Esophagus squamous epithelium (tissue), 4 donors: ENCODE measurements around the gene PPM1G.

Experiments used
- CTCF ChIP-seq, 6 experiments: fragments of 450-650 bp in 4 of 6; fragments of 200-600 bp in 2 of 6; sonication (generic) in 2 of 6; IDR thresholded peaks; one replicate each; pipeline ENCODE4 v1.5.1; 2016 to 2019; ENCODE audit warnings: antibody characterized with exemption in 6 of 6, mild to moderate bottlenecking in 4 of 6, moderate library complexity in 4 of 6
- POLR2A ChIP-seq, 4 donors: fragments of 450-650 bp; IDR thresholded peaks; one replicate each; pipeline ENCODE4 v1.6.1; 2017; ENCODE audit warnings: antibody characterized with exemption in 4 of 4, mild to moderate bottlenecking in 4 of 4, moderate library complexity in 3 of 4

DNA sequence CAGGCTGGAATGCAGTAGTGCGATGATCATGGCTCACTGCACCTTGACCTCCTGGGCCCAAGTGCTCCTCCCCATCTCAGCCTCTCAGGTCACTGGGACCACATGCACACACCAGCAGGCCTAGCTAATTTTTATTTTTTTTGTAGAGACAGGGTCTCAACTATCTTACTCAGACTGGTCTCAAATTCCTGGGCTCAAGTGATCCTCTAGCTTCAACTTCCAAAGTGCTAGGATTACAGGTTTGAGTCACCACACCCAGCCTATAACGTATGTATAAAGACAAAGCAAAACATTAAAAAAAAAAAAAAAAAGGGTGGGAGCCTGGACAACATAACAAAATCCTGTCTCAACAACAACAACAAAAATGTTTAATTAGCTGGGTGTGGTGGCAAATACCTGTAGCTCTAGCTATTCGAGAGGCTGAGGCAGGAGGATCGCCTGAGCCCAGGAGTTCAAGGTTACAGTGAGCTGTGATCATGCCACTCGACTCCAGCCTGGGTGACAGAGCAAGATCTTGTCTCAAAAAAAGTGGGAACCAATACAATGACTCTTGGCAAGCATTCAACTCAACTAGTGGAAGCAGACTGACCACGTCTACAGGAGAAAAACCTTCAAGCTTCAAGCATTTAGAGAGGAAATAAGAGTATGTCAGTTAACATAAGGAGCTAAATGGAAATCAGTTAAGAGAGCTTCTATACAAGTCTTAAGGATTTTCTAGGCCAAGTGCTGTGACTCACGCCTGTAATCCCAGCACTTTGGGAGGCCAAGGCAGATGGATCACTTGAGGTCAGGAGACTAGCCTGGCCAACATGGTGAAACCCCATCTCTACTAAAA lies 55.4 kb downstream of the PPM1G start:
- no peak for TF ChIP-seq POLR2A (IDR thresholded peaks at IDR 0.05)
- TF ChIP-seq CTCF (IDR thresholded peaks at IDR 0.05): no peak
